GM12878 (cell line): ENCODE results near the gene DCAF7. TPM values are rescaled to one million over a fixed set of nuclear protein-coding genes. Genes with fewer than 3 reads are reported as not detected.

Experiments
- ASH2L ChIP-seq: fragments of 300-600, 200-600 bp; sonication (generic); IDR thresholded peaks from 2 replicates; pipeline ENCODE4 v1.6.1; 2017; ENCODE audit warnings: low read depth, mild to moderate bottlenecking, borderline replicate concordance
- CHD1 ChIP-seq: IDR thresholded peaks from 2 replicates; pipeline ENCODE4 v1.6.1; 2012; ENCODE audit warnings: low read depth, low read length, improper control_type of control experiment
- ESRRA ChIP-seq: IDR thresholded peaks from 2 replicates; pipeline ENCODE4 v1.6.1; 2012; ENCODE audit warnings: mild to moderate bottlenecking, low read length, improper control_type of control experiment
- GABPA ChIP-seq: IDR thresholded peaks from 2 replicates; pipeline ENCODE4 v1.6.1; 2014; ENCODE audit warnings: antibody characterized with exemption, low read depth, mild to moderate bottlenecking, inconsistent platforms
- HDAC6 ChIP-seq: fragments of 200-600 bp; sonication (generic); IDR thresholded peaks from one replicate; pipeline ENCODE4 v1.8.0; 2017; ENCODE audit warnings: antibody characterized with exemption; ENCODE audit not compliant: unreplicated experiment
- JUND ChIP-seq: IDR thresholded peaks from 2 replicates; pipeline ENCODE4 v1.6.1; 2012; ENCODE audit warnings: low read depth, mild to moderate bottlenecking, low read length, improper control_type of control experiment, moderate library complexity
- POLR2AphosphoS2 ChIP-seq: IDR thresholded peaks from 2 replicates; pipeline ENCODE4 v1.6.1; 2011; ENCODE audit warnings: low read depth, mild to moderate bottlenecking, low read length, improper control_type of control experiment, moderate library complexity
- RFX5 ChIP-seq: IDR thresholded peaks from 2 replicates; pipeline ENCODE4 v1.6.1; 2011; ENCODE audit warnings: low read depth, low read length, improper control_type of control experiment
- polyA plus RNA-seq, 11 experiments: library from polyadenylated mRNA; depleted of rRNA in 4 of 11; unstranded in 6 of 11; stranded (reverse) in 5 of 11; fragments of >200 nt; fragmentation: Nextera tagmentation in 4 of 11; fragmentation: Illumina TruSeq in 1 of 11; extraction: Ambion mirVana in 4 of 11; extraction: Trizol in 1 of 11; gene quantifications; 1 replicate in 1 of 11; 2 replicates in 10 of 11; pipeline versions ENCODE4 v1.2.1 to v1.2.3, GENCODE V29; 2011 to 2016; ENCODE audit warnings: inconsistent platforms in 2 of 11, missing spikeins in 2 of 11, low read depth in 1 of 11
- total RNA-seq, 4 experiments: library from RNA; depleted of rRNA in 3 of 4; stranded (reverse); fragments of >200 nt in 3 of 4; fragmentation: Illumina TruSeq in 1 of 4; extraction: Trizol in 1 of 4; gene quantifications; 2 replicates each; pipeline versions ENCODE4 v1.2.1 to v1.2.3, GENCODE V29; 2013 to 2021
- TF ChIP-seq, protein P1 (sequence below): IDR thresholded peaks from 2 replicates; pipeline ENCODE4 v1.6.1; 2012; ENCODE audit warnings: low read depth, low read length, improper control_type of control experiment

Gene DCAF7
- total and polyA plus RNA-seq, 10 of the 15 experiments (the other 5 are each of a cell fraction or from before 2014, with no cell fraction given) = 27.0 to 103 (median 54.5) TPM

DNA sequence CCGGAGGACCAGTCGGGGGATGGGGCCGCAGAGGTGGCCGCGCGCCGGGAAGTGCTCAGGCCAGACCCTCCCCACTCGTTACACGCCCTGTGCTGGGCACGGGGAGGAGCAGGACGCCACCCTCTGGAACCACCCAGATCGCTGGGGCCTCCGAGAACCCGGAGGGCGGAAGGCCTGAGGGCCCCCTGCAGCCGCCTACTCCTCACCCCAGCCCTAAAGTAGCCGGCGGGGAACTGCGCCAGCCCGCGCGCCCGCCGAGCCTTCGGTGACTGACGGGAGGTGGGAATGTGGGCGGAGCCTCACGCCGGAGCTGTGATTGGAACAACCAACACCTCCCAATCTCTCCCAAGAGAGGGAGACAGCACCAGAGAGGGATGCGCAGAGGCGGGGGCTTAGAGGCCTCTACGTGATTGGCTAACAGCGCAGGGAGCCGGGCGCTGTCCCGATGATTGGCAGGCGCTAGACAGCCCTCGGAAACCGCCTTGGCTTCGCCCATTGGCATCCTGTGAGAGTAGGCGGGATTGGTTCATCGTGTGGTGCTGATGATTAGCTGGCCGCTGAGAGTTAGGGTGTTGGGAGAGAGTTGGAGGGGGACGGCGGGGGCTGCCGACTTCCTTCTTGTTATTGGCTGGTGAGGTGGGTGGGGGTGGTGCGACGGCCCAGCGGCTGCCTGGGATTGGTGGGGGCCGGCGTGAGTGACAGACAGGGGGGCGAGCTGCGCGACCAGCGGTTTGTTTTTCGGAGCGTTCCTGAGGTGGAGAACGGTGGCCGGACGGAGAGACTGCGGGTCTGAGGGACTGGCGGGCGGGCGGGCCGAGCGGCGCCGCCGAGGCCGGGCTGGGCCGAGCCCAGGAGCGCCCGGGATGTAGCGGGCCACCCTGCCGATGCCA is 71.7 kb downstream of the DCAF7 start, which contains the start of gene MAP3K3 (continued):
- TF ChIP-seq JUND (no peak), ESRRA (no peak), ASH2L (no peak), RFX5 (no peak), POLR2AphosphoS2 (peak; percentile 80; the same call in 1 of the 2 replicates), HDAC6 (no peak), GABPA (no peak), CHD1 (no peak)
- TF ChIP-seq, protein P1, sequence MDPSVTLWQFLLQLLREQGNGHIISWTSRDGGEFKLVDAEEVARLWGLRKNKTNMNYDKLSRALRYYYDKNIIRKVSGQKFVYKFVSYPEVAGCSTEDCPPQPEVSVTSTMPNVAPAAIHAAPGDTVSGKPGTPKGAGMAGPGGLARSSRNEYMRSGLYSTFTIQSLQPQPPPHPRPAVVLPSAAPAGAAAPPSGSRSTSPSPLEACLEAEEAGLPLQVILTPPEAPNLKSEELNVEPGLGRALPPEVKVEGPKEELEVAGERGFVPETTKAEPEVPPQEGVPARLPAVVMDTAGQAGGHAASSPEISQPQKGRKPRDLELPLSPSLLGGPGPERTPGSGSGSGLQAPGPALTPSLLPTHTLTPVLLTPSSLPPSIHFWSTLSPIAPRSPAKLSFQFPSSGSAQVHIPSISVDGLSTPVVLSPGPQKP = no peak
